Endodermal cell (in vitro differentiated cells): ENCODE results near the gene GALK1. TPM values are rescaled to one million over a fixed set of nuclear protein-coding genes. Genes with fewer than 3 reads are reported as not detected.
"Not testable (repeated sequence)": the region's sequence is repeated elsewhere in the genome, so short reads cannot be mapped to it uniquely, and the experiment has no call there.

Experiments
- DNase-seq: peaks from one replicate; pipeline ENCODE4 v3.0.0-alpha.2; 2017
- H3K27ac ChIP-seq: 2 replicates; pipeline ENCODE4 v1.5.1; 2013; ENCODE audit warnings: mild to moderate bottlenecking, low read depth, low read length, moderate library complexity
- H3K27me3 ChIP-seq: 2 replicates; pipeline ENCODE4 v1.6.1; 2013; ENCODE audit warnings: mild to moderate bottlenecking, low read length, moderate library complexity; ENCODE audit not compliant: insufficient read depth, control insufficient read depth, poor library complexity, severe bottlenecking
- H3K36me3 ChIP-seq: 2 replicates; pipeline ENCODE4 v1.7.0; 2013; ENCODE audit warnings: mild to moderate bottlenecking, low read length, moderate library complexity; ENCODE audit not compliant: control insufficient read depth, insufficient read depth
- H3K4me1 ChIP-seq: one replicate; pipeline ENCODE4 v1.7.0; 2013; ENCODE audit warnings: low read length; ENCODE audit not compliant: control insufficient read depth, insufficient read depth
- H3K4me3 ChIP-seq: 2 replicates; pipeline ENCODE4 v1.5.1; 2013; ENCODE audit warnings: mild to moderate bottlenecking, low read length, moderate library complexity
- H3K9ac ChIP-seq: 2 replicates; pipeline ENCODE4 v1.6.1; 2013; ENCODE audit warnings: mild to moderate bottlenecking, low read length, moderate library complexity; ENCODE audit not compliant: poor library complexity, severe bottlenecking; ENCODE audit errors: extremely low read depth
- H3K9me3 ChIP-seq: 2 replicates; pipeline ENCODE4 v1.6.1; 2013; ENCODE audit warnings: mild to moderate bottlenecking, low read length, moderate library complexity; ENCODE audit not compliant: control insufficient read depth
- H3K27ac Mint-ChIP-seq: 2 replicates; pipeline ENCODE4 v1.8.0; 2020; ENCODE audit warnings: mixed read lengths
- H3K27me3 Mint-ChIP-seq: 2 replicates; pipeline ENCODE4 v1.8.0; 2021; ENCODE audit warnings: mild to moderate bottlenecking, mixed read lengths; ENCODE audit not compliant: insufficient read depth
- H3K36me3 Mint-ChIP-seq: 2 replicates; pipeline ENCODE4 v1.8.0; 2020; ENCODE audit warnings: low read depth, mixed read lengths
- H3K4me1 Mint-ChIP-seq: 2 replicates; pipeline ENCODE4 v1.8.0; 2020; ENCODE audit warnings: mixed read lengths
- H3K4me3 Mint-ChIP-seq: 2 replicates; pipeline ENCODE4 v1.8.0; 2020; ENCODE audit warnings: mild to moderate bottlenecking, moderate library complexity, mixed read lengths
- H3K9me3 Mint-ChIP-seq: 2 replicates; pipeline ENCODE4 v1.8.0; 2020; ENCODE audit warnings: mild to moderate bottlenecking, mixed read lengths
- WGBS, 2 experiments: methylation state at CpG; one replicate each; pipeline versions ENCODE4 v1.1.5 to v1.1.7; 2013; ENCODE audit warnings: missing lambda C conversion rate in 2 of 2, mixed read lengths in 1 of 2; ENCODE audit not compliant: insufficient coverage in 1 of 2, insufficient read length in 1 of 2; 5-methylcytosine and 5-hydroxymethylcytosine counted together
- total RNA-seq, 2 donors: library from RNA; stranded (reverse); fragmentation: NEBNext Ultra II Directional in 1 of 2; extraction: Animal tissue kit (Norgen Biotek cat#: 25700) in 1 of 2; gene quantifications; 2 replicates in 1 of 2; 3 replicates in 1 of 2; pipeline ENCODE4 v1.2.1, GENCODE V29; 2021
- TF ChIP-seq, protein P1 (sequence below): fragments of 200-600 bp; sonication (generic); conservative IDR thresholded peaks from 2 replicates; pipeline ENCODE4 v1.5.0; 2021; ENCODE audit warnings: antibody characterized with exemption, mild to moderate bottlenecking

Gene GALK1
- total RNA-seq, 2 donors from 2014 or later, result 26.7 to 33.2 TPM

- 90 to 92% methylated on average over 2 to 3 of the region's 3 CpGs for WGBS, 2 experiments
- Histone ChIP-seq H3K27me3 (no peaks in the 10 kb centered on the region), H3K27ac (no peak overlapping the region), H3K4me3 (no peak overlapping the region), H3K9me3 (no peaks in the 10 kb centered on the region), H3K4me1 (peaks cover 5% of the 10 kb centered on the region), H3K36me3 (no peaks in the 10 kb centered on the region), H3K9ac (no peak overlapping the region)
- Mint-ChIP-seq H3K27ac (no peak overlapping the region), H3K9me3 (no peaks in the 10 kb centered on the region), H3K27me3 (no peaks in the 10 kb centered on the region), H3K4me3 (no peak overlapping the region), H3K36me3 (no peaks in the 10 kb centered on the region), H3K4me1 (peaks cover 7% of the 10 kb centered on the region)
- no peak for DNase-seq
- TF ChIP-seq, protein P1, sequence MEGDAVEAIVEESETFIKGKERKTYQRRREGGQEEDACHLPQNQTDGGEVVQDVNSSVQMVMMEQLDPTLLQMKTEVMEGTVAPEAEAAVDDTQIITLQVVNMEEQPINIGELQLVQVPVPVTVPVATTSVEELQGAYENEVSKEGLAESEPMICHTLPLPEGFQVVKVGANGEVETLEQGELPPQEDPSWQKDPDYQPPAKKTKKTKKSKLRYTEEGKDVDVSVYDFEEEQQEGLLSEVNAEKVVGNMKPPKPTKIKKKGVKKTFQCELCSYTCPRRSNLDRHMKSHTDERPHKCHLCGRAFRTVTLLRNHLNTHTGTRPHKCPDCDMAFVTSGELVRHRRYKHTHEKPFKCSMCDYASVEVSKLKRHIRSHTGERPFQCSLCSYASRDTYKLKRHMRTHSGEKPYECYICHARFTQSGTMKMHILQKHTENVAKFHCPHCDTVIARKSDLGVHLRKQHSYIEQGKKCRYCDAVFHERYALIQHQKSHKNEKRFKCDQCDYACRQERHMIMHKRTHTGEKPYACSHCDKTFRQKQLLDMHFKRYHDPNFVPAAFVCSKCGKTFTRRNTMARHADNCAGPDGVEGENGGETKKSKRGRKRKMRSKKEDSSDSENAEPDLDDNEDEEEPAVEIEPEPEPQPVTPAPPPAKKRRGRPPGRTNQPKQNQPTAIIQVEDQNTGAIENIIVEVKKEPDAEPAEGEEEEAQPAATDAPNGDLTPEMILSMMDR, result no peak
Measured at GRCh38 chr17:75763269-75763607, 1.8 kb downstream of the GALK1 start.

GRCh38 chr17:75762513-75763268 lies 2.3 kb downstream of the GALK1 start:
- Mint-ChIP-seq H3K9me3 (no peaks in the 10 kb centered on the region), H3K4me1 (peaks cover 7% of the 10 kb centered on the region), H3K27ac (no peak overlapping the region), H3K4me3 (no peak overlapping the region), H3K27me3 (no peaks in the 10 kb centered on the region), H3K36me3 (no peaks in the 10 kb centered on the region)
- TF ChIP-seq, protein P1, result no peak
- H3K36me3 ChIP-seq, result no peaks in the 10 kb centered on the region
- WGBS, 2 experiments, result 93 to 98% methylated on average over 17 to 27 of the region's 27 CpGs
- H3K9me3 ChIP-seq, result no peaks in the 10 kb centered on the region
- peaks cover 5% of the 10 kb centered on the region for H3K4me1 ChIP-seq
- H3K27me3 ChIP-seq, result no peaks in the 10 kb centered on the region
- H3K4me3 ChIP-seq, result no peak overlapping the region
- no peak overlapping the region for H3K9ac ChIP-seq
- no peak overlapping the region for H3K27ac ChIP-seq
- DNase-seq, result no peak

GRCh38 chr17:75759978-75760640 lies 4.9 kb downstream of the GALK1 start:
- not testable (repeated sequence) for H3K27me3 Mint-ChIP-seq, H3K27ac ChIP-seq, H3K4me1 ChIP-seq, H3K9me3 ChIP-seq, H3K27ac Mint-ChIP-seq, H3K27me3 ChIP-seq, H3K4me3 ChIP-seq, H3K9ac ChIP-seq, DNase-seq, H3K4me1 Mint-ChIP-seq, H3K36me3 ChIP-seq, H3K9me3 Mint-ChIP-seq, H3K36me3 Mint-ChIP-seq, H3K4me3 Mint-ChIP-seq
- WGBS, 2 experiments, result 92 to 93% methylated on average over 6 of the region's 6 CpGs
